OCI-LY7 (cell line): ENCODE results near the gene ALDH3B1. TPM values are rescaled to one million over a fixed set of nuclear protein-coding genes. Genes with fewer than 3 reads are reported as not detected.

Experiments used
- BruUV-seq: library from RNA; stranded (reverse); fragments of 400-500 nt; replicated peaks from 2 replicates; lab custom pipeline; 2021; lab: Mats Ljungman, UMichigan
- CTCF ChIA-PET: fragments of 300-600 bp; sonication (Branson Sonifier 250); formaldehyde crosslinking; loops from one replicate; lab custom pipeline; 2022; ENCODE audit warnings: antibody characterized with exemption; ENCODE audit not compliant: unreplicated experiment; lab: Charles Lee
- POLR2A ChIA-PET: fragments of 300-600 bp; sonication (Branson Sonifier 250); formaldehyde crosslinking; loops from one replicate; lab custom pipeline; 2022; ENCODE audit warnings: antibody characterized with exemption; lab: Charles Lee
- DNase-seq: peaks from one replicate; pipeline ENCODE4 v3.0.0-alpha.2; 2015; ENCODE audit warnings: low spot score
- H2AFZ ChIP-seq: fragments of 200-600 bp; sonication (generic), shearing (Covaris generic); 2 replicates; pipeline ENCODE4 v1.6.1; 2014; ENCODE audit warnings: mild to moderate bottlenecking, antibody characterized with exemption, low read length, moderate library complexity
- H3K27ac ChIP-seq: fragments of 200-600 bp; sonication (generic); 2 replicates; pipeline ENCODE4 v1.5.1; 2014; ENCODE audit warnings: mixed run types, low read depth, mild to moderate bottlenecking, moderate library complexity, low read length, inconsistent platforms; ENCODE audit not compliant: poor library complexity, severe bottlenecking
- H3K36me3 ChIP-seq: fragments of 200-600 bp; sonication (generic); 2 replicates; pipeline ENCODE4 v1.6.1; 2014; ENCODE audit warnings: mild to moderate bottlenecking, antibody characterized with exemption, low read length, moderate library complexity, mixed read lengths; ENCODE audit not compliant: insufficient read depth
- H3K4me1 ChIP-seq: fragments of 200-600 bp; sonication (generic); 2 replicates; pipeline ENCODE4 v1.5.1; 2014; ENCODE audit warnings: mild to moderate bottlenecking, low read length; ENCODE audit not compliant: insufficient read depth, poor library complexity, severe bottlenecking
- H3K4me2 ChIP-seq: fragments of 200-600 bp; sonication (generic); 2 replicates; pipeline ENCODE4 v1.6.1; 2014; ENCODE audit warnings: mild to moderate bottlenecking, low read length
- H3K4me3 ChIP-seq: fragments of 200-600 bp; sonication (generic); 2 replicates; pipeline ENCODE4 v1.5.1; 2014; ENCODE audit warnings: mild to moderate bottlenecking, low read depth, low read length; ENCODE audit not compliant: poor library complexity, severe bottlenecking
- H3K79me2 ChIP-seq: fragments of 200-600 bp; sonication (generic); 2 replicates; pipeline ENCODE4 v1.6.1; 2016; ENCODE audit warnings: low read depth, mild to moderate bottlenecking, low read length, moderate library complexity, mixed read lengths; ENCODE audit not compliant: insufficient read depth
- H3K9me2 ChIP-seq: fragments of 200-600 bp; sonication (generic); 2 replicates; pipeline ENCODE4 v1.6.1; 2016; ENCODE audit warnings: mild to moderate bottlenecking, low read length, mixed read lengths; ENCODE audit not compliant: insufficient read depth
- H3K9me3 ChIP-seq: fragments of 200-600 bp; sonication (generic); 2 replicates; pipeline ENCODE4 v1.6.1; 2014; ENCODE audit warnings: mild to moderate bottlenecking, mixed run types, low read length, mixed read lengths
- H4K20me1 ChIP-seq: fragments of 200-600 bp; sonication (generic); 2 replicates; pipeline ENCODE4 v1.6.1; 2014; ENCODE audit warnings: mild to moderate bottlenecking, antibody characterized with exemption, low read length, moderate library complexity, mixed read lengths; ENCODE audit not compliant: insufficient read depth
- EZH2phosphoT487 ChIP-seq: fragments of 200-600 bp; sonication (generic); IDR thresholded peaks from 2 replicates; pipeline ENCODE4 v1.6.1; 2018; ENCODE audit warnings: low read depth, borderline replicate concordance, mild to moderate bottlenecking, mixed run types, antibody characterized with exemption, low read length, moderate library complexity, mixed read lengths
- intact Hi-C: fragments of 100-400 bp; cut with micrococcal nuclease; formaldehyde crosslinking; loops from one replicate; pipeline ENCODE4 v1.10.0; 2022; ENCODE audit not compliant: unreplicated experiment
- total RNA-seq, 2 experiments: library from RNA; depleted of rRNA in 1 of 2; stranded (reverse); fragments of >200 nt in 1 of 2; shearing (Covaris generic) in 1 of 2; gene quantifications; 2 replicates each; pipeline ENCODE4 v1.2.3, GENCODE V29; 2014 to 2022
- TF ChIP-seq, protein P1 (sequence below): fragments of 200-600 bp; sonication (generic); conservative IDR thresholded peaks from 2 replicates; pipeline ENCODE4 v1.5.1; 2014; ENCODE audit warnings: mild to moderate bottlenecking, antibody characterized with exemption, low read length, moderate library complexity, mixed read lengths

ALDH3B1 gene
- total RNA-seq, 2 experiments from 2014 or later, result 0.50 to 0.53 TPM

DNA sequence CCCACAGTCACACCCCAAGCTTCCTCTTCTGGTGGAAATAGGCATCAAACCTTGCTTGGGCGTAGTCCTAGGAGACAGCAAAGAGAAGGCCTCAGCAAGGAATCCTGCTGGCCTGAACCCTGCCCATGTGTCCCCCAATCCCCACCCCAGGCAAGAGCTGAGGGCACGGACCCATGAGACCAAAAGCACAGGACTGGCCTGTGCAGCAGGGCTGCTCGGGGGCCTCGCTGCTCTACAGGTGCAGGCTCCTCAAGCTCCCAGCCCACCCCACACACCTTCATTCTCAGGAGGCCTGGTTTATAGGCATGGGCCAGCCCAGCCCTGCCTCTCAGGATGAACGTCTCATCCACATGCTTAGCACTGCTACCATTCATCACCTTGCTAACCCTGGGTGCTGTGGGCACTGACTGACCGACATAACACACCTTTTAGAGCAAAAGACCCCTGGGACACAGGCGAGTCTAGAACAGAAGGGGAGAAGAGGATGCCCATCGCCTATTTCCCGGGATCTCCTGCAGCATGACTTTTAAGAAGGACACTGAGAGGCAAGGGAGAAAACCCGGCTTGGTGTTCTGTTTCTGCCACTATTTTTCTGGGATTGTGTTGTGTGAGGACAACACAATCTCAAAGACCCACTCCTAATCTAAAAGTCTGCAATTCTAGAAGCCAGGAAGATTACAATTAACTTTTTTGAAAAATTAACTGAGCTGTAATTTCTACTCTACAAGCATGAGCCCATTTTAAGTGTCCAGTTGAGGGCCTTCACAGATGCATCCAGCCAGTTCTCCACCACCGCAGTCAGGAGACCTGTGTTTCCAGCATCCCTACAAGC lies 44.1 kb downstream of the ALDH3B1 start:
- no peak for TF ChIP-seq EZH2phosphoT487
- TF ChIP-seq, protein P1, sequence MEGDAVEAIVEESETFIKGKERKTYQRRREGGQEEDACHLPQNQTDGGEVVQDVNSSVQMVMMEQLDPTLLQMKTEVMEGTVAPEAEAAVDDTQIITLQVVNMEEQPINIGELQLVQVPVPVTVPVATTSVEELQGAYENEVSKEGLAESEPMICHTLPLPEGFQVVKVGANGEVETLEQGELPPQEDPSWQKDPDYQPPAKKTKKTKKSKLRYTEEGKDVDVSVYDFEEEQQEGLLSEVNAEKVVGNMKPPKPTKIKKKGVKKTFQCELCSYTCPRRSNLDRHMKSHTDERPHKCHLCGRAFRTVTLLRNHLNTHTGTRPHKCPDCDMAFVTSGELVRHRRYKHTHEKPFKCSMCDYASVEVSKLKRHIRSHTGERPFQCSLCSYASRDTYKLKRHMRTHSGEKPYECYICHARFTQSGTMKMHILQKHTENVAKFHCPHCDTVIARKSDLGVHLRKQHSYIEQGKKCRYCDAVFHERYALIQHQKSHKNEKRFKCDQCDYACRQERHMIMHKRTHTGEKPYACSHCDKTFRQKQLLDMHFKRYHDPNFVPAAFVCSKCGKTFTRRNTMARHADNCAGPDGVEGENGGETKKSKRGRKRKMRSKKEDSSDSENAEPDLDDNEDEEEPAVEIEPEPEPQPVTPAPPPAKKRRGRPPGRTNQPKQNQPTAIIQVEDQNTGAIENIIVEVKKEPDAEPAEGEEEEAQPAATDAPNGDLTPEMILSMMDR, result no peak
- peaks cover 60% of the 10 kb centered on the region for H3K36me3 ChIP-seq
- DNase-seq, result no peak
- no peaks in the 10 kb centered on the region for H3K4me1 ChIP-seq
- no peaks in the 10 kb centered on the region for H3K79me2 ChIP-seq
- H3K9me2 ChIP-seq, result no peaks in the 10 kb centered on the region
- no peaks in the 10 kb centered on the region for H3K9me3 ChIP-seq
- no peak overlapping the region for H3K4me2 ChIP-seq
- no TSS peak for BruUV-seq
- no peak overlapping the region for H3K4me3 ChIP-seq
- ChIA-PET CTCF (no interaction called here), POLR2A (interaction anchor here (0.6 kb wide), 1 partner anchor 85 kb away, joined by 3 read pairs; no protein-coding TSS in a partner anchor)
- H4K20me1 ChIP-seq, result no peaks in the 10 kb centered on the region
- intact Hi-C loops, result no loop called here
- H3K27ac ChIP-seq, result no peak overlapping the region
- no peak overlapping the region for H2AFZ ChIP-seq

DNA sequence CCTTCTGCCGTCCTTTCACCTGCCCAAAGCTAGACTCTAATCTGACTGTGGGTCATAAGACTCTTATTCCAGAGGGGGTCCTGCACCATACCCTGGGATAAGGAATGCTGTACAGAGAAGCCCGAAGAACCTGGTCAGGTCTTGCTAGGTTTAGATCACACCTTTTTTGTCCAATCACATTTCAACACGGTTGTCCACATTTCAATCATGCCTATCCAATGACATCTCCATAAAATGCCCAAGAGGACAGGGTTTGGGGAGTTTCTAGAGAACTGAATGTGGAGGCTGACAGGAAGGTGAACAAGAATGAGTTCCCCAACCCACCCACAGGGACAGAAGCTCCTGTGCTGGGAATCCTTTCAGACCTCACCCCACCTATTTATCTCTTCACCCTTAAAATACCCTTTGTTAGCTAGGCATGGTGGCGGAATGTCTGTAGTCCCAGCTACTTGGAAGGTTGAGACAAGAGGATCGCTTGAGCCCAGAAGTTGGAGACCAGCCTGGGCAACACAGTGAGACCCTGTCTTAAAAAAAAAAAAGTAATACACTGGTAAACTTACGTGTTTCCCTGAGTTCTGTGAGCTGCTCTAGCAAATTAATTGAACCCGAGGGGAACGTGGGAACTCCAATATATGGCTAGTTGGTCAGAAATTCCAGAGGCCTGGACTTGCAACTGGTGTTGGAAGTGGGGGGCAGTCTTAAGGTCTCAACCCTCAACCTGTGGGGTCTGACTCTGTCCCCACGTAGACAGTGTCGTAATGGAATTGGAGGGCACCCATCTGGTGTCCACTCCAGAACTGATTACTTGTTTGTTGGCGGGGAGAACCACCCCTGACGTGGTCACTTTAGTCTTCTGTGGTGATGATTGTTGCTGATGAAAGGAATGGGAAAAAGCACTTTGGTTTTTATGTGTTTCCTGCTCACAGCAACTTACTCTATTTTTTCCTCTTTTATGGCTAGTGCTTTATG lies 46.5 kb downstream of the ALDH3B1 start:
- intact Hi-C loops, result no loop called here
- Histone ChIP-seq H3K36me3 (peaks cover 55% of the 10 kb centered on the region), H3K27ac (no peak overlapping the region), H3K79me2 (no peaks in the 10 kb centered on the region), H3K4me1 (no peaks in the 10 kb centered on the region), H3K4me2 (no peak overlapping the region), H3K9me3 (no peaks in the 10 kb centered on the region), H4K20me1 (no peaks in the 10 kb centered on the region), H3K4me3 (no peak overlapping the region), H3K9me2 (no peaks in the 10 kb centered on the region), H2AFZ (no peak overlapping the region)
- CTCF ChIA-PET, result no interaction called here
- no TSS peak for BruUV-seq
- no peak for DNase-seq
- TF ChIP-seq, protein P1, result no peak
- TF ChIP-seq EZH2phosphoT487, result no peak
- POLR2A ChIA-PET, result interaction anchor here (0.7 kb wide), 1 partner anchor 10 kb away, joined by 3 read pairs; no protein-coding TSS in a partner anchor
